ENCODE results near the gene TEX261.
"Not testable (repeated sequence)": the region's sequence is repeated elsewhere in the genome, so short reads cannot be mapped to it uniquely, and the experiment has no call there.

DNA sequence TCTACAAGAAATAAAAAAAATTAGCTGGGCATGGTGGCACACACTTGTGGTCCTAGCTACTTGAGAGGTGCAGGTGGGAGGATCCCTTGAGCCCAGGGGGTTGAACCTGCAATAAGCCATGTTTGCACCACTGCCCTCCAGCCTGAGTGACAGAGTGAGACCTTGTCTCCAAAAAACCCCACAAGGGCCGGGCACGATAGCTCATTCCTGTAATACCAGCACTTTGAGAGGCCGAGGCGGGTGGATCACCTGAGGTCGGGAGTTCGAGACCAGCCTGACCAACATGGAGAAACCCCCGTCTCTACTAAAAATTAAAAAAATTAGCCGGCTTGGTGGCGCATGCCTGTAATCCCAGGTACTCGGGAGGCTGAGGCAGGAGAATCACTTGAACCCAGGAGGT, 5.3 kb upstream of the TEX261 start:
- not testable (repeated sequence) for TF ChIP-seq TEAD4 (IDR thresholded peaks at IDR 0.05; ENCODE audit: borderline replicate concordance, insufficient read depth); SIN3A (IDR thresholded peaks at IDR 0.05; ENCODE audit: borderline replicate concordance, low read depth, low read length); SMC3 (IDR thresholded peaks at IDR 0.05; ENCODE audit: low read depth, low read length); EP300 (IDR thresholded peaks at IDR 0.05; ENCODE audit: borderline replicate concordance in 1 of 2, low read depth in 1 of 2, low read length in 1 of 2)
